ENCODE data around the gene FAM227A.

DNA sequence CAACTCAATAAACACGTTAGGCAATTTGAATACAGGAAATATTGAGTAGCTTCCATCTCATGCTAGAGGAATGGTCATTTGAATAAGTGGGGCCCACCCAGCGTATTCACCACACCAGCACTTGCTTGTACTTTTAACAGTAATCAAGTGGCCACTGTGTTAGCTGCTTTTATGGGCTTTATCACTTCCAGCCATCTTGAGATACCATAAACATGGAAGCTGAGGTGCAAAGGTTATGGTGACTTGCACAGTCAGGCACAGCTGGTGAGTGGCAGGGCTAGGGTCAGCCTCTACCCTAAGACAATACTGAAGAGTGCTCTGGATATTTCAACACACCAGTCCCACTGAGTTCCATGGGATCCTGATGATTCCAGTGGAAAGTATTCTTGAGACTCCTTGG, 37.9 kb upstream of the FAM227A start:
- TF ChIP-seq, protein P1, sequence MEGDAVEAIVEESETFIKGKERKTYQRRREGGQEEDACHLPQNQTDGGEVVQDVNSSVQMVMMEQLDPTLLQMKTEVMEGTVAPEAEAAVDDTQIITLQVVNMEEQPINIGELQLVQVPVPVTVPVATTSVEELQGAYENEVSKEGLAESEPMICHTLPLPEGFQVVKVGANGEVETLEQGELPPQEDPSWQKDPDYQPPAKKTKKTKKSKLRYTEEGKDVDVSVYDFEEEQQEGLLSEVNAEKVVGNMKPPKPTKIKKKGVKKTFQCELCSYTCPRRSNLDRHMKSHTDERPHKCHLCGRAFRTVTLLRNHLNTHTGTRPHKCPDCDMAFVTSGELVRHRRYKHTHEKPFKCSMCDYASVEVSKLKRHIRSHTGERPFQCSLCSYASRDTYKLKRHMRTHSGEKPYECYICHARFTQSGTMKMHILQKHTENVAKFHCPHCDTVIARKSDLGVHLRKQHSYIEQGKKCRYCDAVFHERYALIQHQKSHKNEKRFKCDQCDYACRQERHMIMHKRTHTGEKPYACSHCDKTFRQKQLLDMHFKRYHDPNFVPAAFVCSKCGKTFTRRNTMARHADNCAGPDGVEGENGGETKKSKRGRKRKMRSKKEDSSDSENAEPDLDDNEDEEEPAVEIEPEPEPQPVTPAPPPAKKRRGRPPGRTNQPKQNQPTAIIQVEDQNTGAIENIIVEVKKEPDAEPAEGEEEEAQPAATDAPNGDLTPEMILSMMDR (IDR thresholded peaks at IDR 0.05), result no peak
- TF ChIP-seq POLR2A (IDR thresholded peaks at IDR 0.05), result no peak

All from body of pancreas (tissue), 4 donors.